ENCODE results near the gene FAM53B.

- TF ChIP-seq CSRNP3 (CRISPR knock-in tag; IDR thresholded peaks at IDR 0.05) (no peak), ZNF565 (CRISPR knock-in tag; conservative IDR thresholded peaks at IDR 0.05; ENCODE audit: low read depth) (no peak), TCF4 (CRISPR knock-in tag; IDR thresholded peaks at IDR 0.05; ENCODE audit: borderline replicate concordance) (no peak), ZNF70 (CRISPR knock-in tag; IDR thresholded peaks at IDR 0.05) (no peak), ZFP30 (CRISPR knock-in tag; IDR thresholded peaks at IDR 0.05) (no peak), PATZ1 (CRISPR knock-in tag; IDR thresholded peaks at IDR 0.05; ENCODE audit: borderline replicate concordance) (no peak), ARNTL (CRISPR knock-in tag; IDR thresholded peaks at IDR 0.05; ENCODE audit: borderline replicate concordance, low read depth) (no peak), OSR1 (CRISPR knock-in tag; IDR thresholded peaks at IDR 0.05) (no peak), ZC3H10 (CRISPR knock-in tag; IDR thresholded peaks at IDR 0.05) (no peak), CREB5 (CRISPR knock-in tag; IDR thresholded peaks at IDR 0.05; ENCODE audit: low read depth) (no peak), GLIS3 (CRISPR knock-in tag; IDR thresholded peaks at IDR 0.05) (no peak)
These were observed 63.5 kb downstream of the FAM53B start for GRCh38 chr10:124680675-124681074.

All from SK-N-SH treated with all-trans-retinoic acid at 6 μM for 48 hours (cell line).